Stimulated activated CD8-positive, alpha-beta memory T cell treated with anti-CD3 and anti-CD28 coated beads, Interleukin-12 subunit alpha, Interleukin-12 subunit beta, amount 100 ng/mL, for 4 hours (primary cell): ENCODE data around the gene DAPK3.
"Not testable (repeated sequence)": the region's sequence is repeated elsewhere in the genome, so short reads cannot be mapped to it uniquely, and the experiment has no call there.

Experiments used
- DNase-seq: peaks from one replicate; pipeline ENCODE4 v3.0.0-alpha.2; 2020; ENCODE audit warnings: low read depth

The DAPK3 gene

GRCh38 chr19:3970808-3971598 lies at the start of gene DAPK3:
Gene DAPK3, minus strand, starts transcription at chr19:3971099. Its CDS starts 1,364 bp downstream, at chr19:3969735.
- DNase-seq: peak; percentile 88

DNA sequence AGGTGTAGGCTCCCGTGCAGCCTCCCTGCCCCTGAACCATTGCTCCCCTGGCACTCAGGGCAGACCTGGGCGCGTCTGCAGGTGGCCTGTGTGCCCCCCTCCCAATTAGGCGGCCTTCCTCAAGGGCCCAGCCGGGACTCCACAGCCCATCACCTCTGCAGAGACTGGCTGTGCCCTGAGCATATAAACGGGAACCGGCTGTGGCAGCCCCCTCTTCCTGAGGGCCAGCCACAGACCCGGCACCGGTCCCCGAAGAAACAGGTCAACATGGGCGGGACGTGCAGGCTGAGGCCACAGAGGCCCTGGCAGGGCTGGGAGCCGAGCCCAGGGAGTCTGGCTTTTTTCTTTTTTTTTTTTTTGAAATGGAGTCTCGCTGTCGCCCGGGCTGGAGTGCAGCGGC lies 48.7 kb upstream of the DAPK3 start:
- DNase-seq: no peak

DNA sequence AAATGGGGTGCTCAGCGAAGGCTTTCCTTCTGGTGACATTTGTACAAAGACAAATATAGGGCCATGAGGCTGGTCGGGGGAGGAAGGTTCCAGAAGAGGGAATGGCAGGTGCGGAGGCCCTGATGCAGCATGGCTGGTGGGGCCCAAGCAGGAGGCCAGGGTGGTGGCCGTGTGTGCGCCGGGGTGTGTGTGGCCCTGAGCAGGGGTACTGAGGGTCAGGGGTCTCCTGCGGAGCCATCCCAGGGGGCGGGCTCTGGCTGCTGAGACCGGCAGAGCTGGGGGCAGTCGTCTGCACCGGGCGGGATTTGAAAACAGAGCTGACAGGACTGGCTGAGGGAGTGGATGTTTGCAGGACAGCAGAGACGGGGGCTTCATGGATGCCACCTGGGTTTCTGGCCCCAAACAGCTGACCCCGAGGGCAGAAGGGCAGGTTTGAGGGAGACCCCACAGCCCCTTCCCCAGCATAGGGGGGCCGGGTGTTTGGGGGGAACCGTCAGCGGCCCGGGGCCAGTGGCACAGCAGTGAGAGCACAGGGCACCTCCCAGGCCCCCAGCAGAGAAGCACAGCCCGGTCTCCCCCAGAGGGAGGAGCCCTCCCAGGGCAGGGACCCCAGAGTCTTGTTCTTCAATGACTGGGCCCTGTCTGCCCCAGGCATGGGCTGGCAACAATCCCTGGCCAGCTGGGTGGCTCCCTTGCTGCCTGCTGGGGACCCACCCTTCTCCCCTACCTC lies 48.0 kb upstream of the DAPK3 start:
- DNase-seq: no peak

DNA sequence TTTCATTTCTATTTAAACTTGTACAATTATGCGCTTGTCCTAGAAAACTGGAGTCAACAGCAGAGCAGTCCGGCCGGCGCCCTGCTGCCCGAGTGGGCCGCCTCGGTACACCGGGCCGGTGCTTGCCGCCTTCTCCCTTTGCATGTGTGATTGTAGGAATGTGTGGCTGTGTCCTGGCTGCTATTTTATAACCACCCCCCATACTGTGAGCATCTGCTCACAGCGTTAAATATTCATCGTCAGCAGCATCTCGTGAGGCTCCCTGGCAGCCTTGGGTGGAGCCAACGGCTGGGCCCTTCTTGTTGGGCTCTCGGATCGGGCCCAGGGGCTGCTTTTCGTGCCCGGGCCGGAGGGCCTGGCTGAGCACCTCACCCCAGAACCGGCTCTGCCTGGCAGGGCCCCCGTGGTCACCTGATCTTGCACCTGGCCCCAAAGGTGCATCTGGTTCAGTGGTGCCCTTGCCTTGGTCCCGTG lies 47.3 kb upstream of the DAPK3 start:
- no peak for DNase-seq

DNA sequence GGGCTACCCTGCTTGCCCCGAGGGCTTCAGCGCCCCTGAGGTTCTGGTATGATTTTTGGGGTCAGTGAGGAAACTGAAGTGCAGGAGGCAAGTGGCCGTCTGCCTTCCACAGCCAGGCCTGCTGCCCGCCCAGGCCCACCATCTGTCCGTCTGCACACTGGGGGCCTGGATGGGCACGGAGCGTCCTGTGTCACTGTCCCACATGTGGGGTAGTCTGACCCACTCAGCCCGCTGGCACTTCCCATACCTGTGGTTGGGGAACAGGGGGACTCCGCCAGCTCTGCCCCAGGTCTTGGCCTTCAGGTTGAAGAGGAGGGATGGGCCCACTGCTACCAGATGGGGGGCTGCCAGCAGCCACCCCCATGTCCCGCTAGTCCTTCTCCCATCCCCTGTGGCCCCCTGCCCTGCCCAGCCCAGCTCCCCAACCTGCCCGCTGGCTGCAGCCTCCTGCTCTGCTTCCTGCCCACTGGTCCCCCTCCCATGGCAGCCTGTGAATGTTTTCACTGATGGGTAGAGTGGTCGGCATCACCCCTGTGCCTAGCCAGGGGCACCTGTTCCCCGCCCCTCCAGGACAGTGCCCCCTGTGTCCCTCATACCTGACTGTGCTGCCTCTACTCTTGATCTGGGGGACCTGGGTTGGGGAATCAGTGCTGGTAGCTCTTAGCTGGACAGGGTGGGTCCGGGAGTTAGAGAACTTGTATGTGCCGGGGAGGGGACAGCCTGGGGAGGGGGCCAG lies 46.2 kb upstream of the DAPK3 start:
- DNase-seq: no peak

- no peak for DNase-seq
Observed at GRCh38 chr19:4016486-4016885, 45.6 kb upstream of the DAPK3 start.

GRCh38 chr19:4015705-4016402 lies 45.0 kb upstream of the DAPK3 start:
- no peak for DNase-seq

- no peak for DNase-seq
Observed at GRCh38 chr19:4014541-4015491, 43.9 kb upstream of the DAPK3 start.

DNA sequence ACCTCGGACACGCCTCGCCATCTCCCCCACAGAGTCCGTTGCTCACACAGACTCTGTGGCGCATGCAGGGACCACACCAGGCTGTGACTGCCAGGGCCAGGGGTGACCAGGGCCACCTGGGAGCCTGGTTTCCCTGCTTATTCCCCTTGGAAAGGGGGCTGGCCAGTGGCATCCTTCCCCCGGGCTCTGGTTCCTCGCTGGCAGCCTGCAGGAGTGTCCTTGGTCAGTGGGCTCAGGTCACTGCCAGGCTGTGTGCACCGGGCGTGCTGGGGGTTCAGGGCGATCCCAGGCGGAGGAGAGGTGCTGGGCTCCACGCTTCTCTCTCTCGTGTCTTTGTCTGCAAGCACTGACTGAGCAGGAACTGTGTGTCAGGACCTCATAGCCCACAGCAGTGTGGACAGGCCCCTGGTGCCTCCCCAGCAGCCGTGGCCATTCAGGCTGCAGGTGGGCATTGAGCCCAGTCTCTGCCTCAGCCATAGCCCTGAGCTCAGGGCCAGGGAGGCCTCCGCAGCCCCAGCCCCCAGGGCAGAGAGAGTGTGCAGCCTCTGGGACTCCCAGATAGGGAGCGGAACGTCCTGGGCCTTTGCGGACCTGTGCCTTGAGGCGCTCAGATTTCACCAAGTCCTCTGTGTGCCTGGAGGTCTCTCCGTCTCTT lies 43.1 kb upstream of the DAPK3 start:
- DNase-seq: no peak

GRCh38 chr19:4012975-4013634 lies 42.2 kb upstream of the DAPK3 start:
- no peak for DNase-seq

DNA sequence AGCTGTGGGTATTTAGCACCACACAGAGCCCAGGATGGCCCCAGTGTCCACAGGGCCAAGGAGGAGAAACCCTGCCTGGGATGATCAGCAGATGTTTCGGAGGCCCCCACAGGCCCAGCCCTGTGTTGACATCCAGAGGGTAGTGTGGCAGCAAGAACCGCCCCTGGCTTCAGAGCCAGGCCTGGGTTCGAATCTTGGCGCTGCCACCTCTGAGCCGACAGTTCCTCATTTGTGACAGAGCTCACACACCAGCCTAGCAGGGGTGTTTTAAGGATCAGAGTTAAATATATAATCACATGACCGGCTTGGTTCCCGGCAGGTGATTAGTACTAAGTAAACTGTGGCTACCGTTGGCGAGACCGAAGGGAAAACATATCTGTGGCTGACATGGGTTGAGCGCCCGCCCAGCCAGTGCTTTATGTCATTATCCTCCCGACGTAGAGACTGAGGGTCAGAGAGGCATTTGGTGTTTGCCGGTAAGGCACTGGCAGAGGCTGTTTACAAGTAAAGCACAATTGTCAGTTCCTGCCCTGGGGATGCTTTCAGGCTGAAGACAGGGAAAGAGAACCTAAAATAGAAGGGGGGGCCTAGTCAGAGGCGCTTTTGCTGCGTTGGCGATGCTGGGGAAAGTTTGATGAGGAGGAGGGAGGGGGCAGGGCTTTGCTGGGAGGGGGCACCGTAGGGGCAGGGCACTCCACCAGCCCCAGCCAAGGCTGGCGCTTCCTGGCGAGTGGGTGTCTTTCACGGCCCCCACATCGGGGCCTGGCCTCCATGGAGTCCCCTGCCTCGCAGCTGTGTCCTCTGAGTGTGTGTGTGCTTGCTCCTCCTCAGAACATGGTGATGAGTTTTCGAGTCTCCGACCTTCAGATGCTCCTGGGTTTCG lies 41.4 kb upstream of the DAPK3 start:
- no peak for DNase-seq

DNA sequence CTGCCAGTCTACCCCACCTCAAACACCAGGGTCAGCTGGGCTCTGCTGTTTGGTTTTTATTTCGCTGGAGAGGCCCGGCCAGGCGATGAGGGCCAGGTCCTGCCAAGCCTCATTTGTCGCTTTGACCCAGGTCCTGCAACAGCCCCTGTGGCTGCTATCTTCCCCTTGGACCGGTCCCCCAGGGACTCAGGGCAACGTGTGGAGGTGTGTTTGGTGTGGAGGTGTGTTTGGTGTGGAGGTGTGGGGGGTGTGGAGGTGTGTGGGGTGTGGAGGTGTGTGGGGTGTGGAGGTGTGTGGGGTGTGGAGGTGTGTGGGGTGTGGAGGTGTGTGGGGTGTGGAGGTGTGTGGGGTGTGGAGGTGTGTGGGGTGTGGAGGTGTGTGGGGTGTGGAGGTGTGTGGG lies 40.5 kb upstream of the DAPK3 start:
- not testable (repeated sequence) for DNase-seq

DNA sequence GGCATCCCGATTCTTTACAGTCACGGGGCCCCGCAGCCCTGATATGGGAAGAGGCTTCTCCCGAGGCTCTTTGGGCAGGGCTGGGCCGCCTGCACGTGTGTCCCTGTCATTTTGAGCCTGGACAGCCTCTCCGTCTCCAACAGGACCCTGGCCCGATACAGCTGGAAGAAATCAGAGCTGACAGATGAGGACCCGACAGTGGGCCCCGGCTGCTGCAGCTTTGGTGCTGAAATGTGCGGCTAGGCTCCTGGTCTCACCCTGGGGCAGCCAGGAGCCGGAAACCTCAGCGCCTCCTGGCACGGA lies 39.9 kb upstream of the DAPK3 start:
- no peak for DNase-seq

DNA sequence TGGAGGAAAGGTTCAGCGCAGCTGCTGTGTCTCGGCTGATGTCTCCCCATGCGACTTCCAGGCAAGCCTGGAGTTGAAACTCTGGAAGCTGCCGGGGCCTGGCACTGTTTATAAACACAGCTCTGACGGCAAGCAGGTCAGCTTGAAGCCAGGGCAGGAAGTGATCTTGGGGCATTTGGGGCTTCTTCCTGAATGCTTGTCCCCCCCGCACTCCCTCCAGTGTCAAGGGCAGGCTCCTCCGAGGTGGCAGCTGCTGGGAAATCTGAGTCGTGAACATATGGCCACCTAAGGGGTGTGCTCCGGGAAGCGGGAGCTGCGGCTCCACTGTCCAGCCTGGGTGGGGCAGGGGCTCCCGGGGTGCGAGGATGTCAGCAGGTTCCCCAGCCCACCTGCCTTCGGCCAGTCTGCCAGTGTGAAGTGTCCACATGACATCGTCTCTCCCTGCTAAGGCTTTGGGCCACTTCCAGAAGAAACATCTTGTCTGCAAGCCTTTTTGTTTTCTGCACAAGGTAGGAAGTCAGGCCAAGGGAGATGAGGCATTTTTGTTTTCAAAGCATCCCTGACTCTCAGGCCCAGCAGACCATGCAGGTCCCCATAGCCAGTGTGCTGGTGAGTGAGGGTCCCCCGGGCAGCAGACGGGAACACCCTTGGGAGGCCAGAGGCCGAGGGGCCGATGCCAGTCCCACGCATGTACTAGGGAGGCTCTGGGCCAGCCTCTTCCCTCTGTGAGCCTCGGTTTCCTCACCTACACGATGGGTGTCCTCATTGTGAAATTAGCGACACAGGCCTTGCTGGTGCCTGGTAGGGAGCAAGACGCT lies 39.3 kb upstream of the DAPK3 start:
- no peak for DNase-seq

GRCh38 chr19:4007836-4008539 lies 37.1 kb upstream of the DAPK3 start:
- DNase-seq: no peak

GRCh38 chr19:4007021-4007835 lies 36.3 kb upstream of the DAPK3 start, which contains the start of gene PIAS4:
Gene PIAS4, plus strand, starts transcription at chr19:4007736. Its CDS starts 25 bp downstream, at chr19:4007761.
- DNase-seq: peak; percentile 98
